GM06990 (cell line): ENCODE data around the gene TRIB2.

ENCODE experiments used
- DNase-seq: peaks from one replicate; pipeline ENCODE4 v3.0.0-alpha.2; 2011; ENCODE audit not compliant: insufficient read length; ENCODE audit errors: extremely low read depth
- H3K27me3 ChIP-seq: replicated peaks from 2 replicates; pipeline ENCODE4 v1.6.0; 2011; ENCODE audit warnings: low read length; ENCODE audit not compliant: control insufficient read depth, insufficient read depth
- H3K36me3 ChIP-seq: 2 replicates; pipeline ENCODE4 v1.5.1; 2011; ENCODE audit warnings: low read length; ENCODE audit not compliant: control insufficient read depth, insufficient read depth
- H3K4me3 ChIP-seq: replicated peaks from 2 replicates; pipeline ENCODE4 v1.5.1; 2011; ENCODE audit warnings: low read depth, mild to moderate bottlenecking, control low read depth, low read length
- TF ChIP-seq, protein P1 (sequence below): IDR thresholded peaks from 2 replicates; pipeline ENCODE4 v1.5.1; 2011; ENCODE audit warnings: low read length, control low read depth, mild to moderate bottlenecking, inconsistent platforms; ENCODE audit not compliant: insufficient read depth, poor library complexity, severe bottlenecking

Gene TRIB2

DNA sequence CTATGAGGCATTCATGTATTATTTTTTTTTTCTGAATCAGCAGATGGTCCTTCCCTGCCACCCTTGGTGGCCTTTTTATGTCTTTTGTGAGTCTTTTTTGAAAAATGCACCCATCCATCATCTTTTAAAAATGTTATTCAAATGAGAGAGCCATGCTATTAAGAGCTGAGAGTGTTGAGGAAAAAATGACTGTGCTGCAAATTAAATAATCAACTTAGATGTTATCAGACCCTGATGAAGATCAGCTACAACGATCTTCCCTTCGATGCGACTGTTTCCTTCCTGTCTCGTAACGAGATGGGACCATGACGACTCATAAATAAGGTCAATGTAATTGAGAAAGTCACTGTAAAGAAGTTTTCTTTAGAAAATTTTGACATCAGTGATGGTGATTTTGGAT lies 44.4 kb downstream of the TRIB2 start:
- no peak overlapping the region for H3K4me3 ChIP-seq
- TF ChIP-seq, protein P1, sequence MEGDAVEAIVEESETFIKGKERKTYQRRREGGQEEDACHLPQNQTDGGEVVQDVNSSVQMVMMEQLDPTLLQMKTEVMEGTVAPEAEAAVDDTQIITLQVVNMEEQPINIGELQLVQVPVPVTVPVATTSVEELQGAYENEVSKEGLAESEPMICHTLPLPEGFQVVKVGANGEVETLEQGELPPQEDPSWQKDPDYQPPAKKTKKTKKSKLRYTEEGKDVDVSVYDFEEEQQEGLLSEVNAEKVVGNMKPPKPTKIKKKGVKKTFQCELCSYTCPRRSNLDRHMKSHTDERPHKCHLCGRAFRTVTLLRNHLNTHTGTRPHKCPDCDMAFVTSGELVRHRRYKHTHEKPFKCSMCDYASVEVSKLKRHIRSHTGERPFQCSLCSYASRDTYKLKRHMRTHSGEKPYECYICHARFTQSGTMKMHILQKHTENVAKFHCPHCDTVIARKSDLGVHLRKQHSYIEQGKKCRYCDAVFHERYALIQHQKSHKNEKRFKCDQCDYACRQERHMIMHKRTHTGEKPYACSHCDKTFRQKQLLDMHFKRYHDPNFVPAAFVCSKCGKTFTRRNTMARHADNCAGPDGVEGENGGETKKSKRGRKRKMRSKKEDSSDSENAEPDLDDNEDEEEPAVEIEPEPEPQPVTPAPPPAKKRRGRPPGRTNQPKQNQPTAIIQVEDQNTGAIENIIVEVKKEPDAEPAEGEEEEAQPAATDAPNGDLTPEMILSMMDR = no peak
- no peaks in the 10 kb centered on the region for H3K27me3 ChIP-seq
- no peak for DNase-seq
- no peaks in the 10 kb centered on the region for H3K36me3 ChIP-seq

DNA sequence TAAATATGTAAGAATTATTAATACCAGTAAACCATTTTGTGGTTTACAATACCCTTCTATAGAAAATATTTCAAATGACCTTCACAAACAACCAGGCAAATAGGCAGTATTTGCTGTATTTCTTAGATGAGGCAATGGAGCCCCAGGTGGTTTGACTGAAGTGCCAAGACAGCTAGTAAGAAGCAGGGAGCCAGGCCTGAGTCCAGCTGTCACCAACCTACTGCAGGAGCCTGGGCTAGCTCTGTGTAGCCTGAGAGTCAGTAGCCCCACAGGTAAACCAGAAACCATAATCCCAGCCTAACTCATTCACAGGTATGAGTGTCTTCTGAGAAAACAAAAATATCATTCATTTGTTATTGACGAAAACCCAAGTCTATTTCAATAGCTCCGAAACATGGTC lies 45.6 kb downstream of the TRIB2 start:
- TF ChIP-seq, protein P1 = no peak
- H3K4me3 ChIP-seq = no peak overlapping the region
- no peaks in the 10 kb centered on the region for H3K36me3 ChIP-seq
- H3K27me3 ChIP-seq = no peaks in the 10 kb centered on the region
- no peak for DNase-seq

DNA sequence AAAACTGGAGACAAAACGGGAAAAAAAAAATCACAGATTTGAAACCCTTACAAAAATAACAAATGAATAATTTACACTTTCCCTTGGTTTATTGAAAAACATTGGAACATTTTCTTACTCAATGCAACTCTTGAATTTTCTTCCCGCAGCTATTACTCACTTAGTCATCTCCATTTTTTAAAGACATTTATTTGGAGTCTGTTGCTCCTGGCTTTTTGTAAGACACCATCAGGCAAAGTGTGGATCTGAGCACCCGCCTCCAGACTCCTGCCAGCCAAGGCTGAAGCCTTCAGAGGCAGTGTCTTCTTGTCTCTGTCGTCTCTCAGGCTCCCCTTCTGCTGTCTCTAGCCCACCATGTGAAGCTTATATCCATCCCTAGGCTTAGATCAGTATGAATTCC lies 46.2 kb downstream of the TRIB2 start:
- TF ChIP-seq, protein P1 = no peak
- H3K4me3 ChIP-seq = no peak overlapping the region
- DNase-seq = no peak
- H3K27me3 ChIP-seq = no peaks in the 10 kb centered on the region
- no peaks in the 10 kb centered on the region for H3K36me3 ChIP-seq

DNA sequence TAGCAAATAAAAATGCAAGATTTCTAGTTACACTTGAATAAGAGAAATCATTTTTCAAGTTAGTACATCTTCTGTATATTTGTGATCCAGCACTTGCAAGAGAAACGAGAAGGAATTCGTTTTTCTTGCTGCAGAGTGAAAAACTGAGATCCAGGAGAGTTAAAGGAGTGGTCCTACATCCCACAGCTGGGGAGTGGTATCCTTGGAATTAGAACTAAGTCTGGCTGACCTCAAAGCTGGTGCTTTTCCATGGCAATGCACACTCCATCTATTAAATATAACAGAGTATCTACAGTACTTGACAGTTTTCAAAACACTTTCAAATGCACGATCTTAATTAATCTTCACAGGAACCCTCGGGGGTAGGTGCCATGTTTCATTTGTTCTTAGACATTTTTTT lies 46.8 kb downstream of the TRIB2 start:
- TF ChIP-seq, protein P1 = no peak
- Histone ChIP-seq H3K4me3 (no peak overlapping the region), H3K27me3 (peaks cover under 1% of the 10 kb centered on the region), H3K36me3 (no peaks in the 10 kb centered on the region)
- no peak for DNase-seq

DNA sequence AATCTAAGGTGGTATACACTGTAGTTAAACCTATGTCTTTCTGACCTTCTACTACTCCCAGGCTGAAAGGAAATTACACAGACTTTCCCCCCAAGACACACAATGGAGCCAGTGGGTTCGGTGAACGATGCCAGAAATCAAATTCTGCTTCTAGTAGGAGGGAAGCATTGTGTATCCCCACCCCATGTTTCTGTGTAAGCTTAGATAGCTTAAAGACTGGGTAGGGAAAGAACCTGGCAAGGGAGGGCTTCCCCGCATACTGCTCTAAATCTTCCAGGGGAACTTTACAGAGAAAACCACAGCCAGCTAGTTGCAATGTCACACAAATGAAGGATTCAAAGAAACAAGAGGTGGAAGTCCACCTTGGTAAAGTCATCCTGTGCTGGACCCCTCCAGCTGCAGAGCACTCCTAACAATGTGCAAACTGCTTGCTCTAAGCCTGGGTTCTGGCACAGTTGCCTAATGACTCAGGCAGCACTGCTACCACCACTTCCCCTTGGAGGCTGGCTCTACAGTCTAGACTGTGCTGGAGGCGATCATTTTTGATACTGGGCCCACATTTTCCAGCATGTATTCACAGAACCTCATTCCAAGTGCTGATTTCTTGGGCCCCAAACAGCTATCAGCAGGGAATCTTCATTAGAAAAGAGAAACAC lies 47.5 kb downstream of the TRIB2 start:
- Histone ChIP-seq H3K36me3 (no peaks in the 10 kb centered on the region), H3K27me3 (peaks cover 1% of the 10 kb centered on the region), H3K4me3 (no peak overlapping the region)
- DNase-seq = no peak
- TF ChIP-seq, protein P1 = no peak
